ENCODE measurements around the gene AUNIP. TPM values are rescaled to one million over a fixed set of nuclear protein-coding genes. Genes with fewer than 3 reads are reported as not detected.
"Not testable (repeated sequence)": the region's sequence is repeated elsewhere in the genome, so short reads cannot be mapped to it uniquely, and the experiment has no call there.

AUNIP gene
- polyA plus RNA-seq, 1 of the 3 experiments (the other 2 are of a cell fraction) = 1.9 TPM

- Histone ChIP-seq H4K20me1 (ENCODE audit: insufficient read depth) (no peaks in the 10 kb centered on the region), H3K9ac (no peak overlapping the region)
These were observed 15.8 kb downstream of the AUNIP start for GRCh38 chr1:25843483-25843882.

DNA sequence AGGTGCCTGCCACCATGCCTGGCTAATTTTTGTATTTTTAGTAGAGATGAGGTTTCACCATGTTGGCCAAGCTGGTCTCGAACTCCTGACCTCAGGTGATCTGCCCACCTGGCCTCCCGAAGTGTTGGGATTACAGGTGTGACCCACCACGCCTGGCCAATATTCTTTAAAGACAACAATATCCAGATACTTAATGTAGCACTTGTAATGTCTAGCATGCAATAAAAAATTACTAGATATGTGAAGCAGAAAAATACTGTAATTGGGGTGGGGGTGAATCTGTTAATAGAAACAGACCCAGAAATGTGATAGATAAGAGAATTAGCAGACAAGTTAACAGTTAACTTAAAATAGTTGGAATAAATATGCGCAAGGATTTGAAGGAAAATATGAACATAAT, 19.4 kb downstream of the AUNIP start:
- not testable (repeated sequence) for H3K9me2 ChIP-seq; DNase-seq; H3K27me3 ChIP-seq (ENCODE audit: insufficient read depth); H3K4me1 ChIP-seq (ENCODE audit: control insufficient read depth in 1 of 2, insufficient read depth in 2 of 2, low read depth in 1 of 2, low read length in 1 of 2); H3K4me2 ChIP-seq; H3K9me3 ChIP-seq; H3K27ac ChIP-seq (ENCODE audit: low read depth in 2 of 2, low read length in 1 of 2); H3K79me2 ChIP-seq (ENCODE audit: insufficient read depth); H3K9ac ChIP-seq; H4K20me1 ChIP-seq (ENCODE audit: insufficient read depth); H2AFZ ChIP-seq (ENCODE audit: low read depth); H3K4me3 ChIP-seq (ENCODE audit: low read depth in 2 of 2, low read length in 1 of 2)
- peaks cover 0 to 16% of the 10 kb centered on the region in 2 experiments for H3K36me3 ChIP-seq (replicated peaks in 1 of 2; ENCODE audit: control insufficient read depth in 1 of 2, insufficient read depth in 2 of 2, low read length in 1 of 2)
- peaks cover 12% of the 10 kb centered on the region for H3F3A ChIP-seq (replicated peaks; ENCODE audit: insufficient read depth)
- POLR2A ChIA-PET = interaction anchor here (1.0 kb wide), 1 partner anchor 20 kb away, joined by 3 read pairs; the partner anchor contains the start of gene MTFR1L
- WGBS (ENCODE audit: low lambda C conversion rate) = 87% methylated on average over 4 of the region's 4 CpGs
- CTCF ChIA-PET = interaction anchor here (1.5 kb wide), 1 partner anchor 8 kb away, joined by 7 read pairs; no protein-coding TSS in a partner anchor

More at GRCh38 chr1:25843483-25843882, 15.8 kb downstream of the AUNIP start:
- Histone ChIP-seq H3K9me2 (no peaks in the 10 kb centered on the region), H3K4me1 (ENCODE audit: control insufficient read depth in 1 of 2, insufficient read depth in 2 of 2, low read depth in 1 of 2, low read length in 1 of 2) (no peaks in the 10 kb centered on the region), H2AFZ (ENCODE audit: low read depth) (no peak overlapping the region), H3K36me3 (replicated peaks in 1 of 2; ENCODE audit: control insufficient read depth in 1 of 2, insufficient read depth in 2 of 2, low read length in 1 of 2) (no peaks in the 10 kb centered on the region), H3F3A (replicated peaks; ENCODE audit: insufficient read depth) (no peaks in the 10 kb centered on the region), H3K27ac (ENCODE audit: low read depth in 2 of 2, low read length in 1 of 2) (no peak overlapping the region), H3K9me3 (no peaks in the 10 kb centered on the region), H3K79me2 (ENCODE audit: insufficient read depth) (no peaks in the 10 kb centered on the region; the same call in 1 of the 2 replicates), H3K27me3 (ENCODE audit: insufficient read depth) (no peaks in the 10 kb centered on the region), H3K4me3 (ENCODE audit: low read depth in 2 of 2, low read length in 1 of 2) (no peak overlapping the region), H3K4me2 (no peak overlapping the region)
- CTCF ChIA-PET = interaction anchor here (0.9 kb wide), 1 partner anchor 32 kb away, joined by 3 read pairs; the partner anchor contains the start of gene PAQR7
- 91% methylated on average over 3 of the region's 3 CpGs for WGBS (ENCODE audit: low lambda C conversion rate)
- TF ChIP-seq YY1 (IDR thresholded peaks at IDR 0.05; ENCODE audit: low read depth) (no peak), NFIC (IDR thresholded peaks at IDR 0.05; ENCODE audit: borderline replicate concordance) (no peak), RFX5 (IDR thresholded peaks at IDR 0.05; ENCODE audit: low read length) (no peak), GABPA (IDR thresholded peaks at IDR 0.05; ENCODE audit: low read depth) (no peak), JUND (IDR thresholded peaks at IDR 0.05) (no peak), GATA2 (CRISPR knock-in tag; IDR thresholded peaks at IDR 0.05) (no peak), ELF1 (IDR thresholded peaks at IDR 0.05) (no peak), POLR2AphosphoS5 (IDR thresholded peaks at IDR 0.05; ENCODE audit: low read depth, low read length) (no peak), FOXJ3 (CRISPR knock-in tag; IDR thresholded peaks at IDR 0.05) (no peak), USF1 (IDR thresholded peaks at IDR 0.05; ENCODE audit: borderline replicate concordance, low read depth) (no peak), MXI1 (IDR thresholded peaks at IDR 0.05; ENCODE audit: low read depth, low read length) (no peak), TAF1 (IDR thresholded peaks at IDR 0.05; ENCODE audit: borderline replicate concordance, low read depth, low read length) (no peak)
- TF ChIP-seq, protein P1, sequence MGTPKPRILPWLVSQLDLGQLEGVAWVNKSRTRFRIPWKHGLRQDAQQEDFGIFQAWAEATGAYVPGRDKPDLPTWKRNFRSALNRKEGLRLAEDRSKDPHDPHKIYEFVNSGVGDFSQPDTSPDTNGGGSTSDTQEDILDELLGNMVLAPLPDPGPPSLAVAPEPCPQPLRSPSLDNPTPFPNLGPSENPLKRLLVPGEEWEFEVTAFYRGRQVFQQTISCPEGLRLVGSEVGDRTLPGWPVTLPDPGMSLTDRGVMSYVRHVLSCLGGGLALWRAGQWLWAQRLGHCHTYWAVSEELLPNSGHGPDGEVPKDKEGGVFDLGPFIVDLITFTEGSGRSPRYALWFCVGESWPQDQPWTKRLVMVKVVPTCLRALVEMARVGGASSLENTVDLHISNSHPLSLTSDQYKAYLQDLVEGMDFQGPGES (IDR thresholded peaks at IDR 0.05; ENCODE audit: low read depth, low read length) = no peak
- POLR2A ChIA-PET = no interaction called here
- DNase-seq = no peak
